ENCODE data around the gene BSPRY.

GRCh38 chr9:113387560-113388230 is 38.4 kb downstream of the BSPRY start:
- TF ChIP-seq POLR2AphosphoS5 (IDR thresholded peaks at IDR 0.05) (no peak), CTCF (IDR thresholded peaks at IDR 0.05; ENCODE audit: poor library complexity, severe bottlenecking) (no peak), EZH2 (IDR thresholded peaks at IDR 0.05; ENCODE audit: borderline replicate concordance, insufficient read depth, low read length, poor library complexity, severe bottlenecking) (no peak), SMC3 (conservative IDR thresholded peaks at IDR 0.05; ENCODE audit: poor library complexity) (no peak)
- TF ChIP-seq, protein P1, sequence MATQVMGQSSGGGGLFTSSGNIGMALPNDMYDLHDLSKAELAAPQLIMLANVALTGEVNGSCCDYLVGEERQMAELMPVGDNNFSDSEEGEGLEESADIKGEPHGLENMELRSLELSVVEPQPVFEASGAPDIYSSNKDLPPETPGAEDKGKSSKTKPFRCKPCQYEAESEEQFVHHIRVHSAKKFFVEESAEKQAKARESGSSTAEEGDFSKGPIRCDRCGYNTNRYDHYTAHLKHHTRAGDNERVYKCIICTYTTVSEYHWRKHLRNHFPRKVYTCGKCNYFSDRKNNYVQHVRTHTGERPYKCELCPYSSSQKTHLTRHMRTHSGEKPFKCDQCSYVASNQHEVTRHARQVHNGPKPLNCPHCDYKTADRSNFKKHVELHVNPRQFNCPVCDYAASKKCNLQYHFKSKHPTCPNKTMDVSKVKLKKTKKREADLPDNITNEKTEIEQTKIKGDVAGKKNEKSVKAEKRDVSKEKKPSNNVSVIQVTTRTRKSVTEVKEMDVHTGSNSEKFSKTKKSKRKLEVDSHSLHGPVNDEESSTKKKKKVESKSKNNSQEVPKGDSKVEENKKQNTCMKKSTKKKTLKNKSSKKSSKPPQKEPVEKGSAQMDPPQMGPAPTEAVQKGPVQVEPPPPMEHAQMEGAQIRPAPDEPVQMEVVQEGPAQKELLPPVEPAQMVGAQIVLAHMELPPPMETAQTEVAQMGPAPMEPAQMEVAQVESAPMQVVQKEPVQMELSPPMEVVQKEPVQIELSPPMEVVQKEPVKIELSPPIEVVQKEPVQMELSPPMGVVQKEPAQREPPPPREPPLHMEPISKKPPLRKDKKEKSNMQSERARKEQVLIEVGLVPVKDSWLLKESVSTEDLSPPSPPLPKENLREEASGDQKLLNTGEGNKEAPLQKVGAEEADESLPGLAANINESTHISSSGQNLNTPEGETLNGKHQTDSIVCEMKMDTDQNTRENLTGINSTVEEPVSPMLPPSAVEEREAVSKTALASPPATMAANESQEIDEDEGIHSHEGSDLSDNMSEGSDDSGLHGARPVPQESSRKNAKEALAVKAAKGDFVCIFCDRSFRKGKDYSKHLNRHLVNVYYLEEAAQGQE (IDR thresholded peaks at IDR 0.05; ENCODE audit: borderline replicate concordance), result no peak

Data from neural cell (in vitro differentiated cells).